ENCODE measurements around the gene PA2G4.

DNA sequence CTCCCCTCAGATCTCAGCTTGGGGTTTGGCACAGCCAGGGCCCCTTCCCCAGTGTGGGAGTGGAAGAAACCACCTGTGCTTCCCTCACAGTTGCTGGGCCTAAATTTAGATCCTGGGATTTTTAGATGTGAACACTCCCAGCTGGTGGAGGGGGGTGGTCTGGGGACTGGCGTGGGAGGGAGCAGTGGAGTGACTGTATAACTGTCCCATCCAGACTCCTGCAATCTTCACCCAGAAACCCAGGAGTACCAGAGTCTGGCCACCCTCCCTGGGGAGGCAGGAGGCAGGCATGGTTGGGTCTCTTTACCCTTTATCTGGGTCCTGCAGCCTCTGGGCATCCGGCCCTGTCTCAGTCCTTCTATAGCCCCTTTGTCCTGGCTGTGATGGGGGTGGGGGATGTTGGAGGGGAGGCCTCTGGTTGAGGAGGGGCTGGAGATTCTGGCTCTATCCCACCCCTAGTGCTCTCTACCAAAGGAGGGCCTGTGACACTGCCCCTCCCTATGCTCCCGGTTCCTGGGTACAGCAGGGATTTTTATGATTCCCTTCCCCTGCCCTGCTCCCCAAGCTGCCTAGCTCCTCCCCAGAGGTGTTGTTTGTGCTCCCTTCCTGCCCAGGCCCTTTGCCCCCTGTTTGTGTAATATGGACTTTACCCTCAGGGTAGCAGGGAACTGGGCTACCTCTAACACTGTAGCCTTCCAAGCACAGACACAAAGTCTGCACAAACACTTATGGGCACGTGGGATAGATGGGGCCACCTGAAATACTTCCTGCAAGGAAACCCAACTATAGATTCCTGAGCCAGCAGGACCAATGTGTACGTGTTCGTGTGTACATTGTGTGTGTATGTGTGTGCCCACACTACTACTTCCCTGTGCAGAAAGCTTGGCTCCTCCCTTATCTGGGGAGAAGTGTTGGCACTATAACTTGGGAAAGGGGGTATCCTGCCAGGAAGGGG is 22.7 kb upstream of the PA2G4 start:
- no peak for TF ChIP-seq EZH2phosphoT487 (IDR thresholded peaks at IDR 0.05; ENCODE audit: low read depth)
- TF ChIP-seq, protein P1, sequence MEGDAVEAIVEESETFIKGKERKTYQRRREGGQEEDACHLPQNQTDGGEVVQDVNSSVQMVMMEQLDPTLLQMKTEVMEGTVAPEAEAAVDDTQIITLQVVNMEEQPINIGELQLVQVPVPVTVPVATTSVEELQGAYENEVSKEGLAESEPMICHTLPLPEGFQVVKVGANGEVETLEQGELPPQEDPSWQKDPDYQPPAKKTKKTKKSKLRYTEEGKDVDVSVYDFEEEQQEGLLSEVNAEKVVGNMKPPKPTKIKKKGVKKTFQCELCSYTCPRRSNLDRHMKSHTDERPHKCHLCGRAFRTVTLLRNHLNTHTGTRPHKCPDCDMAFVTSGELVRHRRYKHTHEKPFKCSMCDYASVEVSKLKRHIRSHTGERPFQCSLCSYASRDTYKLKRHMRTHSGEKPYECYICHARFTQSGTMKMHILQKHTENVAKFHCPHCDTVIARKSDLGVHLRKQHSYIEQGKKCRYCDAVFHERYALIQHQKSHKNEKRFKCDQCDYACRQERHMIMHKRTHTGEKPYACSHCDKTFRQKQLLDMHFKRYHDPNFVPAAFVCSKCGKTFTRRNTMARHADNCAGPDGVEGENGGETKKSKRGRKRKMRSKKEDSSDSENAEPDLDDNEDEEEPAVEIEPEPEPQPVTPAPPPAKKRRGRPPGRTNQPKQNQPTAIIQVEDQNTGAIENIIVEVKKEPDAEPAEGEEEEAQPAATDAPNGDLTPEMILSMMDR (IDR thresholded peaks at IDR 0.05; ENCODE audit: low read depth, low read length), result no peak

Data from OCI-LY3 (cell line).